Mesenchymal stem cell (in vitro differentiated cells and primary cell): ENCODE data around the gene VDAC2.

Source experiments
- DNase-seq: peaks from one replicate; pipeline ENCODE4 v3.0.0-alpha.2; 2013
- H2AFZ ChIP-seq: one replicate; pipeline ENCODE4 v1.6.1; 2013; ENCODE audit warnings: low read depth, mild to moderate bottlenecking, control low read depth, inconsistent platforms, low read length, moderate library complexity
- H2AK5ac ChIP-seq: 2 replicates; pipeline ENCODE4 v1.6.1; 2013; ENCODE audit warnings: low read length, moderate library complexity, mild to moderate bottlenecking, inconsistent platforms; ENCODE audit not compliant: severe bottlenecking
- H2BK120ac ChIP-seq: one replicate; pipeline ENCODE4 v1.6.1; 2013; ENCODE audit warnings: low read depth, mild to moderate bottlenecking, inconsistent platforms, low read length, moderate library complexity
- H2BK12ac ChIP-seq, 2 experiments: one replicate each; pipeline ENCODE4 v1.6.1; 2013; ENCODE audit warnings: inconsistent platforms in 2 of 2, low read length in 2 of 2, mild to moderate bottlenecking in 2 of 2, moderate library complexity in 2 of 2, control low read depth in 1 of 2
- H2BK15ac ChIP-seq: one replicate; pipeline ENCODE4 v1.6.1; 2013; ENCODE audit warnings: mild to moderate bottlenecking, low read depth, inconsistent platforms; ENCODE audit not compliant: poor library complexity, severe bottlenecking
- H2BK5ac ChIP-seq: 2 replicates; pipeline ENCODE4 v1.6.1; 2013; ENCODE audit warnings: low read depth, mild to moderate bottlenecking, low read length, control low read depth, inconsistent platforms; ENCODE audit not compliant: poor library complexity, severe bottlenecking
- H3K14ac ChIP-seq, 2 experiments: one replicate each; pipeline ENCODE4 v1.6.1; 2013; ENCODE audit warnings: inconsistent platforms in 2 of 2, low read length in 2 of 2, control low read depth in 1 of 2, mild to moderate bottlenecking in 1 of 2, moderate library complexity in 1 of 2
- H3K18ac ChIP-seq, 2 experiments: one replicate each; pipeline ENCODE4 v1.6.1; 2013; ENCODE audit warnings: inconsistent platforms in 2 of 2, low read length in 2 of 2, control low read depth in 1 of 2, low read depth in 1 of 2, mild to moderate bottlenecking in 1 of 2
- H3K23ac ChIP-seq, 2 experiments: one replicate each; pipeline ENCODE4 v1.6.1; 2013; ENCODE audit warnings: inconsistent platforms in 2 of 2, low read length in 2 of 2, mild to moderate bottlenecking in 2 of 2, moderate library complexity in 2 of 2, control low read depth in 1 of 2
- H3K27ac ChIP-seq: 2 replicates; pipeline ENCODE4 v1.5.1; 2013; ENCODE audit warnings: mild to moderate bottlenecking, moderate library complexity, low read length, control low read depth, inconsistent platforms; ENCODE audit not compliant: poor library complexity, severe bottlenecking
- H3K27me3 ChIP-seq, 2 experiments: 2 replicates each; pipeline versions ENCODE4 v1.6.1 to v1.7.0; 2013; ENCODE audit warnings: low read length in 2 of 2, mild to moderate bottlenecking in 2 of 2, moderate library complexity in 2 of 2, control low read depth in 1 of 2, inconsistent platforms in 1 of 2; ENCODE audit not compliant: control insufficient read depth in 1 of 2, insufficient read depth in 1 of 2
- H3K36me3 ChIP-seq, 2 experiments: 2 replicates each; pipeline versions ENCODE4 v1.6.1 to v1.7.0; 2013; ENCODE audit warnings: low read length in 2 of 2, control low read depth in 1 of 2, inconsistent platforms in 1 of 2, low read depth in 1 of 2, mild to moderate bottlenecking in 1 of 2; ENCODE audit not compliant: insufficient read depth in 2 of 2, control insufficient read depth in 1 of 2
- H3K4ac ChIP-seq, 2 experiments: one replicate each; pipeline ENCODE4 v1.6.1; 2013; ENCODE audit warnings: inconsistent platforms in 2 of 2, low read length in 2 of 2, mild to moderate bottlenecking in 2 of 2, moderate library complexity in 2 of 2, control low read depth in 1 of 2, low read depth in 1 of 2
- H3K4me1 ChIP-seq: 2 replicates; pipeline ENCODE4 v1.6.1; 2013; ENCODE audit warnings: low read depth, low read length, control low read depth; ENCODE audit not compliant: control insufficient read depth, insufficient read depth
- H3K4me2 ChIP-seq: 2 replicates; pipeline ENCODE4 v1.6.1; 2013; ENCODE audit warnings: low read length, mild to moderate bottlenecking, inconsistent platforms; ENCODE audit not compliant: poor library complexity, severe bottlenecking
- H3K4me3 ChIP-seq, 2 experiments: 2 replicates each; pipeline versions ENCODE4 v1.5.1 to v1.7.0; 2013; ENCODE audit warnings: low read length in 2 of 2, mild to moderate bottlenecking in 2 of 2, control low read depth in 1 of 2, low read depth in 1 of 2; ENCODE audit not compliant: insufficient read depth in 1 of 2
- H3K79me1 ChIP-seq: replicated peaks from 2 replicates; pipeline ENCODE4 v1.6.1; 2013; ENCODE audit warnings: mild to moderate bottlenecking, control low read depth, low read length, inconsistent platforms; ENCODE audit not compliant: poor library complexity, severe bottlenecking
- H3K9ac ChIP-seq: 2 replicates; pipeline ENCODE4 v1.7.0; 2013; ENCODE audit warnings: mild to moderate bottlenecking, low read length, moderate library complexity
- H3K9me3 ChIP-seq: 2 replicates; pipeline ENCODE4 v1.7.0; 2013; ENCODE audit warnings: mild to moderate bottlenecking, low read length; ENCODE audit not compliant: control insufficient read depth
- H4K8ac ChIP-seq: one replicate; pipeline ENCODE4 v1.6.1; 2013; ENCODE audit warnings: inconsistent platforms, mild to moderate bottlenecking, low read length, moderate library complexity
- H4K91ac ChIP-seq: one replicate; pipeline ENCODE4 v1.6.1; 2013; ENCODE audit warnings: mild to moderate bottlenecking, low read length, inconsistent platforms
- WGBS: methylation state at CpG from one replicate; pipeline ENCODE4 v1.1.7; 2013; ENCODE audit warnings: mixed read lengths; 5-methylcytosine and 5-hydroxymethylcytosine counted together

Gene VDAC2

DNA sequence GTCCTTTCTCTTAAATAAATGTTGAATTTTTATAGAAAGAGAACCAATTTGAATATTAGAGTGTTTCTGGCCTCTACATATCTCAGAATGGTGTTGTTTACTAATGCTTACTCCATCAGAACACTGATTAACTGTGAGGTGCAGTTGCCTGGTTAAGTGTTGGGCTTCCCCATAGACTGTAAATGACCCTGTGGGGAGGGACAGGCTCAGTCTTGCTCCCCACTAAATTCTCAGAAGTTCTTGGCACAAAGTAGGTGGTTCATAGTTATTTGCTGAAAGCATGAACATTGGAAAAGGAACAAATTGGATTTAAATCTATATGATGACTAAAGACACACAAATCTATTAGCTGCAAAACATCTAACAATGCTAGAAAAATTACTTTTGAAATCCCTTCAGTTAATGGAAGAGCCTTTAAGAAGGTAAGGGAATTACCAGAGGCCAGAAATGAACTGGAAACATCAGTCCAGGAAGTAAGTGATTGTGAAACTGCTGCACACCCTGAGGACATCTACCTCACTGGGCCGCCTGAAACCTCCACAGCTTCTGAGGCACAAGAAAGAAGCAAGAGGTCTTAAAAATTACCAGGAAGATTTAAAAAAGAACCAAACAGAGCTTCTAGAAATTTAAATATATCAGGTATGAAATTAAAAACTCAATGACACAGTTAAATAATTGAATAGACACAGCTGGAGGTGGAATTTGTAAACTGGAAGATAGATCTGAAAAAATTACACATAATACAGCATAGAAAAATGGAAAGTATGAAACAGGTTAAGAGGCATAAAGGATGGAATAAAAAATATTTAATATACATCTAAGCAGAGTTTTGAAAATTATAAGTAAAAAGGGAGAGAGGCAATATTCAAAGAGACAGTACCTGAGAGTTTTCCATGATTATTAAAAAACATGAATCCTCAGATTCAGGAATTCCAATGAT, 43.0 kb downstream of the VDAC2 start:
- Histone ChIP-seq H3K4me3 (no peak overlapping the region), H3K4ac (no peak overlapping the region), H3K4me1 (no peaks in the 10 kb centered on the region), H2AFZ (no peak overlapping the region), H2AK5ac (no peak overlapping the region), H3K27me3 (peaks cover 0 to 12% of the 10 kb centered on the region in 2 experiments), H2BK15ac (no peak overlapping the region), H3K9ac (no peak overlapping the region), H2BK12ac (no peak overlapping the region), H3K79me1 (no peaks in the 10 kb centered on the region), H3K14ac (no peak overlapping the region), H3K4me2 (no peak overlapping the region), H2BK120ac (no peak overlapping the region), H3K27ac (no peak overlapping the region), H3K23ac (no peak overlapping the region), H4K8ac (no peak overlapping the region), H2BK5ac (no peak overlapping the region), H3K18ac (no peak overlapping the region), H3K36me3 (no peaks in the 10 kb centered on the region), H3K9me3 (peaks cover 23% of the 10 kb centered on the region), H4K91ac (no peak overlapping the region)
- no CpG with 5 or more reads among the region's 1 CpG for WGBS
- DNase-seq, result no peak

- no peak overlapping the region for H3K14ac ChIP-seq
- H3K9ac ChIP-seq, result no peak overlapping the region
- no peak overlapping the region for H2BK12ac ChIP-seq
- H3K9me3 ChIP-seq, result peaks cover 23% of the 10 kb centered on the region
- no peak overlapping the region for H4K8ac ChIP-seq
- H3K18ac ChIP-seq, result no peak overlapping the region
- no peak overlapping the region for H2AK5ac ChIP-seq
- H3K4me2 ChIP-seq, result no peak overlapping the region
- no peaks in the 10 kb centered on the region for H3K79me1 ChIP-seq
- no peaks in the 10 kb centered on the region for H3K36me3 ChIP-seq
- WGBS, result 100% methylated on average over 1 of the region's 2 CpGs
- no peak overlapping the region for H3K27ac ChIP-seq
- H2BK120ac ChIP-seq, result no peak overlapping the region
- no peak overlapping the region for H4K91ac ChIP-seq
- no peak overlapping the region for H3K4ac ChIP-seq
- H2AFZ ChIP-seq, result no peak overlapping the region
- H3K27me3 ChIP-seq, result peaks cover 0 to 9% of the 10 kb centered on the region in 2 experiments
- H3K23ac ChIP-seq, result no peak overlapping the region
- DNase-seq, result no peak
- H2BK5ac ChIP-seq, result no peak overlapping the region
- no peak overlapping the region for H2BK15ac ChIP-seq
- no peaks in the 10 kb centered on the region for H3K4me1 ChIP-seq
- no peak overlapping the region for H3K4me3 ChIP-seq
Observed at GRCh38 chr10:75254739-75255138, 44.1 kb downstream of the VDAC2 start.

DNA sequence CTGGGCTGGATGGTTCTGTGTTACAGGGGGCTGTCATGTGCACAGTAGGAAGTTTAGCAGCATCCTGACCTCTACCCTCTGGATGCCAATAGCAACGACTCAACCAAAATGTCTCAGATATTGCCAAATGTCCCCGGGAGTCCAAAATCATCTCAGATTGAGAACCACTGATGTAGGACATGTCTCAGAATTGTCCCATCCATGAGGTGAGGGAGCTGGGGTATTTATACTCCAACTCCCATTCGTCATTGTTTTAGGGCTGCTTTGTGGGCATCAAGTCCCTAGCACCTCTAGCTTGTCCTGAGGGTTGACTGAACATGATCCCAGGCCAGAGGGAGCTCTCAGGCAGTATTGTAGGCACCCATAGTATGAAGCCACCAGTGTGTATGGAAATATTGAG, 50.4 kb downstream of the VDAC2 start:
- H3K4me2 ChIP-seq, result no peak overlapping the region
- H3K18ac ChIP-seq, result no peak overlapping the region
- H2BK12ac ChIP-seq, result no peak overlapping the region
- H4K8ac ChIP-seq, result no peak overlapping the region
- no peak for DNase-seq
- H2AK5ac ChIP-seq, result no peak overlapping the region
- no peak overlapping the region for H2BK15ac ChIP-seq
- peaks cover 6% of the 10 kb centered on the region for H3K9me3 ChIP-seq
- no peak overlapping the region for H3K23ac ChIP-seq
- H3K9ac ChIP-seq, result no peak overlapping the region
- no peak overlapping the region for H2BK5ac ChIP-seq
- no peak overlapping the region for H3K27ac ChIP-seq
- no peak overlapping the region for H3K4me3 ChIP-seq
- no peaks in the 10 kb centered on the region for H3K36me3 ChIP-seq
- no peak overlapping the region for H4K91ac ChIP-seq
- no peak overlapping the region for H2AFZ ChIP-seq
- no peak overlapping the region for H3K14ac ChIP-seq
- no peak overlapping the region for H3K4ac ChIP-seq
- H2BK120ac ChIP-seq, result no peak overlapping the region
- no peaks in the 10 kb centered on the region for H3K4me1 ChIP-seq
- peaks cover 0 to 27% of the 10 kb centered on the region in 2 experiments for H3K27me3 ChIP-seq
- WGBS, result 100% methylated on average over 3 of the region's 3 CpGs
- no peaks in the 10 kb centered on the region for H3K79me1 ChIP-seq

DNA sequence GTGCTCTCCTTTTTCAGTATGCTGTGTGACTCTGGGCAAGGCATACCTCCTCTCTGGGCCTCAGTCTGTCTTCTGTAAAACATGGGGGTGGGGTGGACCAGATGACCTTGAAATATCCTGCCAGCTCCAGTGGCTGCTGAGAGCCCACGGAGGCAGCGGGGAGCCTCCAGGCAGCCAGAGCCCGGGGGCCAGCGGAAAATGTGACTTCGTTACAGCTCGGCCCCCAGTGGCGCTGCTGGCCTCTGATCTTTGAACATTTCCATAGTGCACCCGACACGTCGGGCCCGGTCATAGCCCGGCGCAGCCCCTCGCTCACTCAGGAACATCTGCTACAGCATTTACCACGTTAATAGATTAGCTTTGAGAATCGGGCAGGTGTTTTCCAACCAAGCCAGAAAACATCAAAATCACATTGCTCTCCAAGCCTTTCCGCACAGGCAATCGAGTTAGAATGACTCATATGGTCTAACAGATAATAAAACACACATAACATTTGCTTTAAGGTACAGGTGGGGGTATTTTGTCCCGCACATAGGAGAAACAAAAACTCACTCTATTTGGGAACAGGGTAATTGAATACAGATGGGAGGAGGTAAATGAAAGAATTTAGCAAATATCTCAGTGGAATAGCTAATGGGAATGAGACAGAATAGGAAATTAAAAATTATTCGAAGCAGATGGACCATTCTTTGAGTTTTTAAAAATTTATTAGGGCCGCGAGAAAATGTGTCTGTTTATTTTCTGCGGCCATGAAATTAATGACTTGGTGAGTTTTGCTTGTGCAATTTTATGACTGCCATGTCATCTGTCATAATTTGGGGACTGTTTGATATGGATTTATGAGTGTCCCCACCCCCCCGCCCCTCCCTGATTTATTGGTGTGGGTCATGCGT, 51.5 kb downstream of the VDAC2 start:
- DNase-seq, result no peak
- Histone ChIP-seq H3K9me3 (peaks cover 6% of the 10 kb centered on the region), H2BK12ac (no peak overlapping the region), H2BK120ac (no peak overlapping the region), H2BK15ac (no peak overlapping the region), H3K4me1 (no peaks in the 10 kb centered on the region), H3K36me3 (no peaks in the 10 kb centered on the region), H3K4me2 (no peak overlapping the region), H3K27me3 (peaks cover 0 to 27% of the 10 kb centered on the region in 2 experiments), H2AFZ (no peak overlapping the region), H3K27ac (no peak overlapping the region), H3K14ac (no peak overlapping the region), H4K8ac (no peak overlapping the region), H3K9ac (no peak overlapping the region), H3K23ac (no peak overlapping the region), H3K4ac (no peak overlapping the region), H3K79me1 (no peaks in the 10 kb centered on the region), H3K4me3 (no peak overlapping the region), H2BK5ac (no peak overlapping the region), H2AK5ac (no peak overlapping the region), H3K18ac (no peak overlapping the region), H4K91ac (no peak overlapping the region)
- 79% methylated on average over 23 of the region's 25 CpGs for WGBS
